Measurements from ENCODE around the gene P2RY2. TPM values are rescaled to one million over a fixed set of nuclear protein-coding genes. Genes with fewer than 3 reads are reported as not detected.

P2RY2 gene
- total RNA-seq, 1 donor from 2014 or later = 6.5 TPM

DNA sequence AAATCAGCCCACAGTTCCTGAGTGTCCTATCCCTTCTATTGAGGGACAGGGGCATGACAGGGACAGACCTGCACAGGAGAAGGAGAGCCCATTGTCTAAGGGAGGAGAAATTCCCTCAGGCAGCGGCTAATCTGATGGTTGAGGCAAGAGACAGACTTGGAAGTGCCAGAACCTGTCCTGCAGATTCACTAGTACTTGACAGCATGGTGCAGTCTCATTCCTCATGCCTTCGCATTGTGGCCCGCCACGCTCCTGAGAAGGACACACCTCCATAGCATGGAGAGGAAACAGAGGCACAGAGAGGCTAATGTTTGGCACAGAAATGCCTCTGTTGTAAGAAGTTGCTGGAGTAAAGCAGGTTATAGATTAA is 57.3 kb downstream of the P2RY2 start:
- H3K27ac ChIP-seq = no peak overlapping the region
- TF ChIP-seq, protein P1, sequence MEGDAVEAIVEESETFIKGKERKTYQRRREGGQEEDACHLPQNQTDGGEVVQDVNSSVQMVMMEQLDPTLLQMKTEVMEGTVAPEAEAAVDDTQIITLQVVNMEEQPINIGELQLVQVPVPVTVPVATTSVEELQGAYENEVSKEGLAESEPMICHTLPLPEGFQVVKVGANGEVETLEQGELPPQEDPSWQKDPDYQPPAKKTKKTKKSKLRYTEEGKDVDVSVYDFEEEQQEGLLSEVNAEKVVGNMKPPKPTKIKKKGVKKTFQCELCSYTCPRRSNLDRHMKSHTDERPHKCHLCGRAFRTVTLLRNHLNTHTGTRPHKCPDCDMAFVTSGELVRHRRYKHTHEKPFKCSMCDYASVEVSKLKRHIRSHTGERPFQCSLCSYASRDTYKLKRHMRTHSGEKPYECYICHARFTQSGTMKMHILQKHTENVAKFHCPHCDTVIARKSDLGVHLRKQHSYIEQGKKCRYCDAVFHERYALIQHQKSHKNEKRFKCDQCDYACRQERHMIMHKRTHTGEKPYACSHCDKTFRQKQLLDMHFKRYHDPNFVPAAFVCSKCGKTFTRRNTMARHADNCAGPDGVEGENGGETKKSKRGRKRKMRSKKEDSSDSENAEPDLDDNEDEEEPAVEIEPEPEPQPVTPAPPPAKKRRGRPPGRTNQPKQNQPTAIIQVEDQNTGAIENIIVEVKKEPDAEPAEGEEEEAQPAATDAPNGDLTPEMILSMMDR (IDR thresholded peaks at IDR 0.05) = no peak
- H3K9me3 ChIP-seq = no peaks in the 10 kb centered on the region
- H3K27me3 ChIP-seq (ENCODE audit: low read depth) = no peaks in the 10 kb centered on the region
- no peaks in the 10 kb centered on the region for H3K36me3 ChIP-seq
- H3K4me3 ChIP-seq = no peak overlapping the region
- peaks cover 4% of the 10 kb centered on the region for H3K4me1 ChIP-seq
- DNase-seq (no peak), ATAC-seq (no peak)
- intact Hi-C loops (cut with DNase I) = no loop called here

DNA sequence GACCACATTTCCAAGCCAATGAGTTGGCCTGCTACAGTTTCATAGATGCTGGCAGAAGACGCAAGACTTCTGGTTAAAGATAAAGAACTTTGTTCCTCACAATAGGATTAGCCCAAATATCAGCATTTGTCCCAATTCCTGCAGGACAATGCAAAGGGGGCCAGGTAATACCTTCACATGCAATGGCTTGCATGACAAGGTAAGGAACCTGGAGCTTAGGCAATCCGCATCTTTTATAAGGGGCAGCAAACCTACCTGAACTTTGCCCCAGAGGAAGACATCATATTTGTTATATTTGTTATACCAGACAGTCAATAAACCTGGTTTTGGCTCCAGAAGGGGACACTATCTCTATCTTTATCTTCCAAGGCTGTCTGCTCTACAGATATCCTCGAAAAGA is 59.4 kb downstream of the P2RY2 start:
- intact Hi-C loops (cut with DNase I) = no loop called here
- Histone ChIP-seq H3K9me3 (no peaks in the 10 kb centered on the region), H3K27ac (no peak overlapping the region), H3K36me3 (no peaks in the 10 kb centered on the region), H3K27me3 (ENCODE audit: low read depth) (no peaks in the 10 kb centered on the region), H3K4me1 (peaks cover 12% of the 10 kb centered on the region), H3K4me3 (no peak overlapping the region)
- ATAC-seq (no peak), DNase-seq (no peak)
- TF ChIP-seq, protein P1 (IDR thresholded peaks at IDR 0.05) = no peak

DNA sequence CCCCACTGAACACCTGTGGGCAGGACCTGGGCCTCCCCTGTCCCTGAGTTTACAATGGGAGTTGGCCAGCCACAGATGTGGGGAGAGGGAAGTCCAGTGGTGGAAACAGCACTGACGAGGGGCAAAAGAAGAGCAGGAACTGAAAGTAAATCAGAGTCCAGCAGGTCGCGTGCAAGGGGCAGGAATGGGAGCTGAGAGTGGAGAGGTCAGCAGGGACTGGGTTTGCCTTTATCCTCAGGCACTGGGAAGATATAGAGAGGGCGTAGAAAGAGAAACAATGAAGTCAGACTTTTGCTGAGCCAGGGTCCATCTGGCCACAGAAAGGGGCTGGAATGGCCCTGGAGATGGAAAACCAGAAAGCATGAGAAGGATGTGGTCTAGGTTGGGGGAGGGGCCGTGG is 62.5 kb downstream of the P2RY2 start:
- no peaks in the 10 kb centered on the region for H3K9me3 ChIP-seq
- H3K4me1 ChIP-seq = peaks cover 12% of the 10 kb centered on the region
- H3K36me3 ChIP-seq = no peaks in the 10 kb centered on the region
- no peak overlapping the region for H3K27ac ChIP-seq
- H3K4me3 ChIP-seq = no peak overlapping the region
- peak; percentile 35 to 62 for ATAC-seq
- no peak for DNase-seq
- TF ChIP-seq, protein P1 (IDR thresholded peaks at IDR 0.05) = no peak
- no peaks in the 10 kb centered on the region for H3K27me3 ChIP-seq (ENCODE audit: low read depth)
- intact Hi-C loops (cut with DNase I) = no loop called here

DNA sequence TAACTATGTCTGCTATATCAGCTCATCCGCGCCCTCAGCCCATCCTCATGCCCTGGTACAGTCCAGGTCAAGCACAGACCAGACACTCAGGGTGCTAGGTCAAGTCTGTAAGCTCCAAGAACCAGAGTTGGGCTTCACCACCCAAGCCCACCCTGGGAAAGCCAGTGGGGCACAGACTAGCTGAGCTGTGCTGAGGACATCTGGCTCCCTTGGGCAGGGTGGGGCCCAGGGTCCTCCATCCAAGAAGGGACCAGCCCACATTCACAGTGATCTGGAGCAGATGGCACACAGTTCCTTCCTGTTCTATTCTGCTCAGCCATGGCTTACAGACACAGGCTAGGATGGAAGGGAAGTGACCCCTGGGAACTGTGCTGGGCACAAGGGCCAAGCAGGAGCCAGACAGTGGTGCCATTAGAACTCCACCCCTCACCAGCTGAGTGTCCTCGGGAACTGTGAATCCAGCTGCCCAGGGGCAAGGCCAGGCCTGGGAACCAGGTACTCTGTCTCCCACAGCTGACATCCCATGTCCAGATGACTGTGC is 63.2 kb downstream of the P2RY2 start:
- H3K27me3 ChIP-seq (ENCODE audit: low read depth) = no peaks in the 10 kb centered on the region
- no peak overlapping the region for H3K4me3 ChIP-seq
- DNase-seq (no peak), ATAC-seq (peak; percentile 38 to 67)
- TF ChIP-seq, protein P1 (IDR thresholded peaks at IDR 0.05) = no peak
- intact Hi-C loops (cut with DNase I) = no loop called here
- peak overlapping the region; percentile 31 for H3K27ac ChIP-seq
- peaks cover 12% of the 10 kb centered on the region for H3K4me1 ChIP-seq
- no peaks in the 10 kb centered on the region for H3K9me3 ChIP-seq
- H3K36me3 ChIP-seq = no peaks in the 10 kb centered on the region

DNA sequence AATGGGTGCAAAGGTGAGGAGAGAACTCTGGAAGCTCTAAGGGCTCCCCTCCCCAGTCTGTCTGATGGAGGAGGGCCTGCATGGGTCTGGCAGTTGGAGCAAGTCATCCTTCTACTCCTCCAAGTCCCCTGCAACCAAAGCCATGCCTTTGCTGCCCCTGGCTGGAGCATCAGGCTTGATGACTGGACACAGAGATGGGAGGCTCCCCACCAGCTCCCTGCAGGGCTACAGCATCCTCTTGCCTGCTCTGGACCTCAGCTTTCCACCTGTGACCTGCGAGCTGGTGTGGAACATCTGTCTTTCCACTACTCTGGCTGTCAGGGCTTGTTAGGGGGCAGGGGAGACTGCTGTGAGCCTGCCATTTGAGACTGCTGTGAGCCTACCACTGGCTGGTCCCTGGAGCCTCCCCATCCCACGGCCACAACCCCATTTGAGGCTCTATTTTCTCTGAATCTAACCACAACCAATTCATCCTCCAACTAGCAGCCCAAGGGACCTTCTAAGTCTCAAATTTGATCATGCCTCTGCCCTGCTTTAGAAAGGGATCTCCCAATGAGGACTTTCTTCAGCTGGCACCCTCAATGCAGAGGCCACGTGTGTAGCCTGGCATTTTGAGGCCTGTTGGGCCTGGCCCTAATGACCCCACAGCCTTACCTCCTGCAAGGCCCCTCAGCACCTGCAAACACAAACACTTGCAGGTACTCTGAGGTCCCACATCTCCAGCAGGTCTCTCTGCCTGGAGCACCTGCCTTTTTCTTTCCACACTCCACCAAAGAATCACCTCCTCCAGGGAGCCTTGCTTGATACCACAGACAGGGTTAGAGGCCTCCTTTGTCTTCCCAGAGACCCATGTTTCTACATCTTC is 63.9 kb downstream of the P2RY2 start:
- TF ChIP-seq, protein P1 (IDR thresholded peaks at IDR 0.05) = no peak
- DNase-seq (no peak), ATAC-seq (no peak)
- H3K27ac ChIP-seq = no peak overlapping the region
- no peaks in the 10 kb centered on the region for H3K9me3 ChIP-seq
- no peaks in the 10 kb centered on the region for H3K36me3 ChIP-seq
- H3K27me3 ChIP-seq (ENCODE audit: low read depth) = no peaks in the 10 kb centered on the region
- intact Hi-C loops (cut with DNase I) = no loop called here
- peaks cover 18% of the 10 kb centered on the region for H3K4me1 ChIP-seq
- H3K4me3 ChIP-seq = no peak overlapping the region

Data from lower lobe of right lung (tissue), 2 donors.